ENCODE results near the gene KCNAB2.

DNA sequence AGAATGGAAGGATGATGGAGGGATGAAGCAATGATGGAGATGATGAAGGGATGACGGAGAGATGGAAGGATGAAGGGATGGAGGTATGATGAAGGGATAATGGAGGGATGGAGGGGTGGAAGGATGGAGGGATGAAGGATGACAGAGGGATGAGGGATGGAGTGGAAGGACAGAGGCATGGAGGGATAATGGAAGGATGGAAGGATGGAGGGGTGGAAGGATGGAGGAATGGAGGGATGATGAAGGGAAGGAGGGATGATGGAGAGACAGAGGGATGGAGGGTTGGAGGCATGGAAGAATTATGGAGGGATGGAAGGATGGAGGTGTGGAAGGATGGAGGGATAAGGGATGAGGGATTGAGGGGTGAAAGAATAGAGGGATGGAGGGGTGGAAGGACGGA is 62.8 kb downstream of the KCNAB2 start:
- TF ChIP-seq POLR2A (IDR thresholded peaks at IDR 0.05; ENCODE audit: low read depth, low read length), result no peak
- TF ChIP-seq TAF1 (IDR thresholded peaks at IDR 0.05; ENCODE audit: borderline replicate concordance, low read depth, low read length), result no peak
- no peak for TF ChIP-seq POLR2AphosphoS5 (IDR thresholded peaks at IDR 0.05; ENCODE audit: low read depth, low read length)

All from GM12892 (cell line).